ENCODE measurements around the gene CLK2. TPM values are rescaled to one million over a fixed set of nuclear protein-coding genes. Genes with fewer than 3 reads are reported as not detected.

Gene CLK2
- total and polyA plus RNA-seq, 9 of the 15 experiments (the other 6 are each of a cell fraction or from before 2014, with no cell fraction given), result 13.5 to 81.4 (median 39.6) TPM

DNA sequence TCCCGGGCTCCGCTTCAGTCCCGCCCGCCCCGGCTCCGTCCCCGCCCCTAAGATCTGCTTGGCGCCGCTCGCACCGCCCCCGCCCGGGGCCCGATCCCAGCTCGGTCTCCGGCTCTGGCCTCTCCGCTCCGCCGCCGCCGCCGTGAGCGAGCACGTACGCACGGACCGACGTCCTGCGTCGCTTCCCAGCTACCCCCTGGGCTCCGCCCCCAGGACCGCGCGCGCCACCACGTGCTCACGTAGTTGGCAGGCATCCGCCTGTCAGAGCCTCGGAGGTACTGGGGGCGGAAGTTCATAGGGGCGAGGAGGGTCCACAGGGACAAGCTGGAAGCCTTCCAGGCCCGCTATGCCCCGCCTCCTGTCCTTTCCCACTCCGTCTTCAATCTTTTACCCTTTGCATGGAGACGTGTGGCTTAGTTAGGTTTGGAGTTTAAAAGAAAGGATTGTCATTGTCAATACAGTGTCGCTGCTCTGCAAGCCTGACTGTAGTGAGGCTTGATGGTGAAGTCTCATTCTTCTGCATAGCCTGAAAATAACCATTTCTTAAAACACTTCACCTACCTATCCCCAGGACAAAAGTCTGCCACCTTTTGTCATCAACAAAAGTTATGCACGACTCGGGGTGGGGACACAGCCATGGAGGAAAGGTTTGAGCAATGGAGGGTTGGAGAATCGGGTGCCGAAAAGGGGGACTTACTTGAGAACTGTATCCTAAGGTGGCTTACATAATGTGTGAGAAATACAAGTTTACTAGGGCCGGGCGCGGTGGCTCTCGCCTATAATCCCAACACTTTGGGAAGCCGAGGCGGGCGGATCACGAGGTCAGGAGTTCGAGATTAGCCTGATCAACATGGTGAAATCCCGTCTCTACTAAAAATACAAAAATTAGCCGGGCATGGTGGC, at the start of gene CLK2 (continued):
- no peak for TF ChIP-seq COPS2 (conservative IDR thresholded peaks at IDR 0.05)
- no peak for TF ChIP-seq ZSCAN29 (IDR thresholded peaks at IDR 0.05)
- TF ChIP-seq HDAC2 (IDR thresholded peaks at IDR 0.05), result peak; percentile 83
- no peak; the same call in 1 of the 2 replicates for TF ChIP-seq C11orf30 (IDR thresholded peaks at IDR 0.05; ENCODE audit: low read depth)
- TF ChIP-seq NFATC3 (IDR thresholded peaks at IDR 0.05), result 0 out of 2 replicates have a peak, but pooled peaks have one; percentile 61
- no peak; the same call in 1 of the 2 replicates for TF ChIP-seq TEAD4 (IDR thresholded peaks at IDR 0.05; ENCODE audit: low read length)
- no peak for TF ChIP-seq TEAD4 (CRISPR knock-in tag; IDR thresholded peaks at IDR 0.05; ENCODE audit: borderline replicate concordance)
- no peak for TF ChIP-seq FUS (optimal IDR thresholded peaks at IDR 0.05; ENCODE audit: low read depth, low read length)
- TF ChIP-seq, protein P1, sequence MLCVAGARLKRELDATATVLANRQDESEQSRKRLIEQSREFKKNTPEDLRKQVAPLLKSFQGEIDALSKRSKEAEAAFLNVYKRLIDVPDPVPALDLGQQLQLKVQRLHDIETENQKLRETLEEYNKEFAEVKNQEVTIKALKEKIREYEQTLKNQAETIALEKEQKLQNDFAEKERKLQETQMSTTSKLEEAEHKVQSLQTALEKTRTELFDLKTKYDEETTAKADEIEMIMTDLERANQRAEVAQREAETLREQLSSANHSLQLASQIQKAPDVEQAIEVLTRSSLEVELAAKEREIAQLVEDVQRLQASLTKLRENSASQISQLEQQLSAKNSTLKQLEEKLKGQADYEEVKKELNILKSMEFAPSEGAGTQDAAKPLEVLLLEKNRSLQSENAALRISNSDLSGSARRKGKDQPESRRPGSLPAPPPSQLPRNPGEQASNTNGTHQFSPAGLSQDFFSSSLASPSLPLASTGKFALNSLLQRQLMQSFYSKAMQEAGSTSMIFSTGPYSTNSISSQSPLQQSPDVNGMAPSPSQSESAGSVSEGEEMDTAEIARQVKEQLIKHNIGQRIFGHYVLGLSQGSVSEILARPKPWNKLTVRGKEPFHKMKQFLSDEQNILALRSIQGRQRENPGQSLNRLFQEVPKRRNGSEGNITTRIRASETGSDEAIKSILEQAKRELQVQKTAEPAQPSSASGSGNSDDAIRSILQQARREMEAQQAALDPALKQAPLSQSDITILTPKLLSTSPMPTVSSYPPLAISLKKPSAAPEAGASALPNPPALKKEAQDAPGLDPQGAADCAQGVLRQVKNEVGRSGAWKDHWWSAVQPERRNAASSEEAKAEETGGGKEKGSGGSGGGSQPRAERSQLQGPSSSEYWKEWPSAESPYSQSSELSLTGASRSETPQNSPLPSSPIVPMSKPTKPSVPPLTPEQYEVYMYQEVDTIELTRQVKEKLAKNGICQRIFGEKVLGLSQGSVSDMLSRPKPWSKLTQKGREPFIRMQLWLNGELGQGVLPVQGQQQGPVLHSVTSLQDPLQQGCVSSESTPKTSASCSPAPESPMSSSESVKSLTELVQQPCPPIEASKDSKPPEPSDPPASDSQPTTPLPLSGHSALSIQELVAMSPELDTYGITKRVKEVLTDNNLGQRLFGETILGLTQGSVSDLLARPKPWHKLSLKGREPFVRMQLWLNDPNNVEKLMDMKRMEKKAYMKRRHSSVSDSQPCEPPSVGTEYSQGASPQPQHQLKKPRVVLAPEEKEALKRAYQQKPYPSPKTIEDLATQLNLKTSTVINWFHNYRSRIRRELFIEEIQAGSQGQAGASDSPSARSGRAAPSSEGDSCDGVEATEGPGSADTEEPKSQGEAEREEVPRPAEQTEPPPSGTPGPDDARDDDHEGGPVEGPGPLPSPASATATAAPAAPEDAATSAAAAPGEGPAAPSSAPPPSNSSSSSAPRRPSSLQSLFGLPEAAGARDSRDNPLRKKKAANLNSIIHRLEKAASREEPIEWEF (CRISPR knock-in tag; IDR thresholded peaks at IDR 0.05), result no peak
- no peak for TF ChIP-seq ZKSCAN3 (CRISPR knock-in tag; IDR thresholded peaks at IDR 0.05)
- TF ChIP-seq, protein P2, sequence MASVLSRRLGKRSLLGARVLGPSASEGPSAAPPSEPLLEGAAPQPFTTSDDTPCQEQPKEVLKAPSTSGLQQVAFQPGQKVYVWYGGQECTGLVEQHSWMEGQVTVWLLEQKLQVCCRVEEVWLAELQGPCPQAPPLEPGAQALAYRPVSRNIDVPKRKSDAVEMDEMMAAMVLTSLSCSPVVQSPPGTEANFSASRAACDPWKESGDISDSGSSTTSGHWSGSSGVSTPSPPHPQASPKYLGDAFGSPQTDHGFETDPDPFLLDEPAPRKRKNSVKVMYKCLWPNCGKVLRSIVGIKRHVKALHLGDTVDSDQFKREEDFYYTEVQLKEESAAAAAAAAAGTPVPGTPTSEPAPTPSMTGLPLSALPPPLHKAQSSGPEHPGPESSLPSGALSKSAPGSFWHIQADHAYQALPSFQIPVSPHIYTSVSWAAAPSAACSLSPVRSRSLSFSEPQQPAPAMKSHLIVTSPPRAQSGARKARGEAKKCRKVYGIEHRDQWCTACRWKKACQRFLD (CRISPR knock-in tag; IDR thresholded peaks at IDR 0.05), result no peak
- no peak for TF ChIP-seq ZNF668 (CRISPR knock-in tag; IDR thresholded peaks at IDR 0.05)
- no peak; the same call in 1 of the 2 replicates for TF ChIP-seq LCOR (CRISPR knock-in tag; IDR thresholded peaks at IDR 0.05)
- no peak for TF ChIP-seq FOXP1 (CRISPR knock-in tag; IDR thresholded peaks at IDR 0.05)
- no peak for TF ChIP-seq ZNF695 (CRISPR knock-in tag; IDR thresholded peaks at IDR 0.05)
- no peak for TF ChIP-seq ZNF165 (CRISPR knock-in tag; IDR thresholded peaks at IDR 0.05; ENCODE audit: borderline replicate concordance)
- TF ChIP-seq TBP (optimal IDR thresholded peaks at IDR 0.05; ENCODE audit: low read depth, low read length), result peak; percentile 7
- TF ChIP-seq HSF4 (CRISPR knock-in tag; IDR thresholded peaks at IDR 0.05; ENCODE audit: borderline replicate concordance), result no peak
- TF ChIP-seq, protein P3, sequence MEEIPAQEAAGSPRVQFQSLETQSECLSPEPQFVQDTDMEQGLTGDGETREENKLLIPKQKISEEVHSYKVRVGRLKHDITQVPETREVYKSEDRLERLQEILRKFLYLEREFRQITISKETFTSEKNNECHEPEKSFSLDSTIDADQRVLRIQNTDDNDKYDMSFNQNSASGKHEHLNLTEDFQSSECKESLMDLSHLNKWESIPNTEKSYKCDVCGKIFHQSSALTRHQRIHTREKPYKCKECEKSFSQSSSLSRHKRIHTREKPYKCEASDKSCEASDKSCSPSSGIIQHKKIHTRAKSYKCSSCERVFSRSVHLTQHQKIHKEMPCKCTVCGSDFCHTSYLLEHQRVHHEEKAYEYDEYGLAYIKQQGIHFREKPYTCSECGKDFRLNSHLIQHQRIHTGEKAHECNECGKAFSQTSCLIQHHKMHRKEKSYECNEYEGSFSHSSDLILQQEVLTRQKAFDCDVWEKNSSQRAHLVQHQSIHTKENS (CRISPR knock-in tag; IDR thresholded peaks at IDR 0.05), result no peak
- no peak for TF ChIP-seq ZKSCAN8 (CRISPR knock-in tag; IDR thresholded peaks at IDR 0.05)
- no peak for TF ChIP-seq DIDO1 (tag; IDR thresholded peaks at IDR 0.05; ENCODE audit: low read depth)
- TF ChIP-seq SMARCB1 (IDR thresholded peaks at IDR 0.05; ENCODE audit: insufficient read length, low read depth), result no peak
